Fibroblast of lung (primary cell): Measurements from ENCODE around the gene ITGB4. TPM values are rescaled to one million over a fixed set of nuclear protein-coding genes. Genes with fewer than 3 reads are reported as not detected.

ENCODE experiments used
- DNase-seq, 2 donors: peaks; one replicate each; pipeline versions ENCODE4 v3.0.0 to v3.0.0-alpha.2; 2010; ENCODE audit warnings: low read depth in 2 of 2
- H2AFZ ChIP-seq: 2 replicates; pipeline ENCODE4 v1.5.1; 2012; ENCODE audit warnings: low read length, control low read depth, inconsistent platforms
- H3K27ac ChIP-seq: 2 replicates; pipeline ENCODE4 v1.5.1; 2011; ENCODE audit warnings: low read length, control low read depth; ENCODE audit not compliant: insufficient read depth
- H3K27me3 ChIP-seq: 2 replicates; pipeline ENCODE4 v1.5.1; 2011; ENCODE audit warnings: mild to moderate bottlenecking, low read length; ENCODE audit not compliant: control insufficient read depth, insufficient read depth
- H3K36me3 ChIP-seq: 2 replicates; pipeline ENCODE4 v1.5.1; 2011; ENCODE audit warnings: low read length; ENCODE audit not compliant: control insufficient read depth, insufficient read depth
- H3K4me1 ChIP-seq: 2 replicates; pipeline ENCODE4 v1.5.1; 2011; ENCODE audit warnings: low read length; ENCODE audit not compliant: control insufficient read depth, insufficient read depth; ENCODE audit errors: extremely low read depth
- H3K4me2 ChIP-seq: 2 replicates; pipeline ENCODE4 v1.5.1; 2011; ENCODE audit warnings: low read length, control low read depth; ENCODE audit not compliant: insufficient read depth; ENCODE audit errors: extremely low read depth
- H3K4me3 ChIP-seq, 4 experiments: fragments of 200-600 bp in 1 of 4; sonication (generic) in 1 of 4; replicated peaks in 1 of 4; 2 replicates each; pipeline ENCODE4 v1.5.1; 2011 to 2016; ENCODE audit warnings: low read length in 4 of 4, low read depth in 3 of 4, mild to moderate bottlenecking in 3 of 4, control low read depth in 2 of 4, inconsistent platforms in 1 of 4, mixed read lengths in 1 of 4; ENCODE audit not compliant: insufficient read depth in 1 of 4; ENCODE audit errors: control extremely low read depth in 1 of 4
- H3K79me2 ChIP-seq: 2 replicates; pipeline ENCODE4 v1.5.1; 2012; ENCODE audit warnings: mild to moderate bottlenecking, low read length, inconsistent platforms; ENCODE audit not compliant: control insufficient read depth, insufficient read depth
- H3K9ac ChIP-seq: 2 replicates; pipeline ENCODE4 v1.5.1; 2011; ENCODE audit warnings: mild to moderate bottlenecking, low read length, control low read depth; ENCODE audit not compliant: insufficient read depth
- H3K9me3 ChIP-seq: 2 replicates; pipeline ENCODE4 v1.5.1; 2012; ENCODE audit warnings: low read depth, low read length; ENCODE audit not compliant: control insufficient read depth, insufficient read depth
- H4K20me1 ChIP-seq: 2 replicates; pipeline ENCODE4 v1.5.1; 2011; ENCODE audit warnings: low read length; ENCODE audit not compliant: control insufficient read depth, insufficient read depth; ENCODE audit errors: extremely low read depth
- EZH2 ChIP-seq: IDR thresholded peaks from 2 replicates; pipeline ENCODE4 v1.5.1; 2012; ENCODE audit warnings: low read length, control low read depth, mild to moderate bottlenecking; ENCODE audit errors: missing control alignments
- polyA plus RNA-seq, 2 donors: library from polyadenylated mRNA; depleted of rRNA in 1 of 2; stranded (reverse) in 1 of 2; unstranded in 1 of 2; fragments of >200 nt; gene quantifications; 2 replicates each; pipeline ENCODE4 v1.2.1, GENCODE V29; 2011 to 2012; ENCODE audit warnings: missing spikeins in 1 of 2
- total RNA-seq: library from RNA; depleted of rRNA; stranded (reverse); fragments of >200 nt; gene quantifications from 2 replicates; pipeline ENCODE4 v1.2.1, GENCODE V29; 2014
- TF ChIP-seq, protein P1 (sequence below), 2 donors: IDR thresholded peaks in 1 of 2; conservative IDR thresholded peaks in 1 of 2; 1 replicate in 1 of 2; 2 replicates in 1 of 2; pipeline ENCODE4 v1.5.1; 2011 to 2012; ENCODE audit warnings: low read length in 2 of 2, control low read depth in 1 of 2, inconsistent platforms in 1 of 2, low read depth in 1 of 2, mild to moderate bottlenecking in 1 of 2

Gene ITGB4
- total and polyA plus RNA-seq, 2 donors (not counting 1 experiment from before 2014, with no cell fraction given) = 0.17 TPM

DNA sequence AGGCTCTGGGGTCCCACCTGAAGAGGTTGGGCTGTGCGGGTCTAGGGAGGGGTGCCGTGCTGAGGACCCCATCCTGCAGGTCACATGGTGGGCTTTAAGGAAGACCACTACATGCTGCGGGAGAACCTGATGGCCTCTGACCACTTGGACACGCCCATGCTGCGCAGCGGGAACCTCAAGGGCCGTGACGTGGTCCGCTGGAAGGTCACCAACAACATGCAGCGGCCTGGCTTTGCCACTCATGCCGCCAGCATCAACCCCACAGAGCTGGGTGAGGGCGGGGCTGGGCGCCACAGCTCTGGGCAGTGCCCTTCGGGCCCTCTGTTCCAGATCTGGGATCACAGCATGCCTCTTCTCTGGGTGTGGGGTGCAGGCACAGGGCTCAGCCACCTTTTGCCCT is 18.5 kb downstream of the ITGB4 start:
- no peaks in the 10 kb centered on the region for H3K27me3 ChIP-seq
- H3K79me2 ChIP-seq = no peaks in the 10 kb centered on the region
- no peak overlapping the region for H3K9ac ChIP-seq
- no peaks in the 10 kb centered on the region for H3K36me3 ChIP-seq
- H3K27ac ChIP-seq = no peak overlapping the region
- no peaks in the 10 kb centered on the region for H3K9me3 ChIP-seq
- DNase-seq = no peak
- no peak overlapping the region for H2AFZ ChIP-seq
- H3K4me1 ChIP-seq = no peaks in the 10 kb centered on the region
- no peak overlapping the region for H3K4me2 ChIP-seq
- no peaks in the 10 kb centered on the region for H4K20me1 ChIP-seq
- no peak overlapping the region for H3K4me3 ChIP-seq
- TF ChIP-seq, protein P1, sequence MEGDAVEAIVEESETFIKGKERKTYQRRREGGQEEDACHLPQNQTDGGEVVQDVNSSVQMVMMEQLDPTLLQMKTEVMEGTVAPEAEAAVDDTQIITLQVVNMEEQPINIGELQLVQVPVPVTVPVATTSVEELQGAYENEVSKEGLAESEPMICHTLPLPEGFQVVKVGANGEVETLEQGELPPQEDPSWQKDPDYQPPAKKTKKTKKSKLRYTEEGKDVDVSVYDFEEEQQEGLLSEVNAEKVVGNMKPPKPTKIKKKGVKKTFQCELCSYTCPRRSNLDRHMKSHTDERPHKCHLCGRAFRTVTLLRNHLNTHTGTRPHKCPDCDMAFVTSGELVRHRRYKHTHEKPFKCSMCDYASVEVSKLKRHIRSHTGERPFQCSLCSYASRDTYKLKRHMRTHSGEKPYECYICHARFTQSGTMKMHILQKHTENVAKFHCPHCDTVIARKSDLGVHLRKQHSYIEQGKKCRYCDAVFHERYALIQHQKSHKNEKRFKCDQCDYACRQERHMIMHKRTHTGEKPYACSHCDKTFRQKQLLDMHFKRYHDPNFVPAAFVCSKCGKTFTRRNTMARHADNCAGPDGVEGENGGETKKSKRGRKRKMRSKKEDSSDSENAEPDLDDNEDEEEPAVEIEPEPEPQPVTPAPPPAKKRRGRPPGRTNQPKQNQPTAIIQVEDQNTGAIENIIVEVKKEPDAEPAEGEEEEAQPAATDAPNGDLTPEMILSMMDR (conservative IDR thresholded peaks at IDR 0.05 in 1 of 2, IDR thresholded peaks at IDR 0.05 in 1 of 2; ENCODE audit: low read depth in 1 of 2, low read length in 2 of 2) = no peak
- no peak for TF ChIP-seq EZH2

DNA sequence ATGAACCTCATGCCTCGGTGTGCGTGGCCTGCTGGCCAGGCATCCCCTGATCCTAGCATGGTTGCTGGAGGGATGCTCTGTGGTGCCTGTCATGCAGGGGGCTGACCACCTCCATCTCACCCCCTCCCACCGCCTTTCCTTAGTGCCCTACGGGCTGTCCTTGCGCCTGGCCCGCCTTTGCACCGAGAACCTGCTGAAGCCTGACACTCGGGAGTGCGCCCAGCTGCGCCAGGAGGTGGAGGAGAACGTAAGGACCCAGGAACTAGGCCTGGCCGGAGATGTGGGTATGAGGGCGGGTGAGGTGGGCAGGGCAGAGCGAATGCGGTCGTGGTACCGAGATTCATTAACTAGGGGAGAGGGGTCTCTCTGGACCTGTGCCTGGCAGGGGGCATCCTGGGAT is 19.0 kb downstream of the ITGB4 start:
- no peak overlapping the region for H3K9ac ChIP-seq
- no peaks in the 10 kb centered on the region for H3K79me2 ChIP-seq
- H4K20me1 ChIP-seq = no peaks in the 10 kb centered on the region
- no peak overlapping the region for H3K4me2 ChIP-seq
- TF ChIP-seq, protein P1 (conservative IDR thresholded peaks at IDR 0.05 in 1 of 2, IDR thresholded peaks at IDR 0.05 in 1 of 2; ENCODE audit: low read depth in 1 of 2, low read length in 2 of 2) = no peak
- no peak for TF ChIP-seq EZH2
- no peaks in the 10 kb centered on the region for H3K36me3 ChIP-seq
- H3K9me3 ChIP-seq = no peaks in the 10 kb centered on the region
- no peaks in the 10 kb centered on the region for H3K4me1 ChIP-seq
- H3K27ac ChIP-seq = no peak overlapping the region
- H3K27me3 ChIP-seq = no peaks in the 10 kb centered on the region
- no peak overlapping the region for H3K4me3 ChIP-seq
- H2AFZ ChIP-seq = no peak overlapping the region
- no peak for DNase-seq

DNA sequence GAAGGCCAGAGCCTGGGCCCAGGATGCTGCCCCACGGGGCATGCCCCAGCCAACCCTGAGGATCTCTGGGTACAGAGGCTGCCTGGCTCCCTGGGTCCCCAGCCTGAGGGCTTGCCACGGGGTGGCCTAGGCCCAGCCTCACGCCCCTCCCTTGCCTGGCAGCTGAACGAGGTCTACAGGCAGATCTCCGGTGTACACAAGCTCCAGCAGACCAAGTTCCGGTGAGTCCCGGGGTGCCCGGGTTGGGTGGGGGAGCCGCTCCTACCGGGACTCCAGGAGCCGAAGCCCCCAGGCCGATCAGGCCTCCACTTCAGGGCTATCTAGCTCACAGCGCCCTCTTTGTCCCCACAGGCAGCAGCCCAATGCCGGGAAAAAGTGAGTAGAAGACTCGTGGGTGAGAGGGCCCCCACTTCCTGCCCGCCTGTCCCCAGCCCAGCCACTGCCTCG is 19.4 kb downstream of the ITGB4 start:
- no peak overlapping the region for H2AFZ ChIP-seq
- H3K36me3 ChIP-seq = no peaks in the 10 kb centered on the region
- H3K79me2 ChIP-seq = no peaks in the 10 kb centered on the region
- DNase-seq = no peak
- H3K4me1 ChIP-seq = no peaks in the 10 kb centered on the region
- H3K4me3 ChIP-seq = no peak overlapping the region
- H3K4me2 ChIP-seq = no peak overlapping the region
- no peak overlapping the region for H3K27ac ChIP-seq
- H4K20me1 ChIP-seq = no peaks in the 10 kb centered on the region
- H3K9me3 ChIP-seq = no peaks in the 10 kb centered on the region
- no peaks in the 10 kb centered on the region for H3K27me3 ChIP-seq
- no peak overlapping the region for H3K9ac ChIP-seq
- TF ChIP-seq, protein P1 (conservative IDR thresholded peaks at IDR 0.05 in 1 of 2, IDR thresholded peaks at IDR 0.05 in 1 of 2; ENCODE audit: low read depth in 1 of 2, low read length in 2 of 2) = no peak
- TF ChIP-seq EZH2 = no peak
